DND-41 (cell line): Measurements from ENCODE around the gene TEFM.

Source experiments
- CTCF ChIP-seq: IDR thresholded peaks from 2 replicates; pipeline ENCODE4 v1.5.1; 2012; ENCODE audit warnings: borderline replicate concordance, low read length, moderate library complexity, mild to moderate bottlenecking; ENCODE audit not compliant: poor library complexity, severe bottlenecking; ENCODE audit errors: extremely low read depth
- EZH2 ChIP-seq: IDR thresholded peaks from 3 replicates; pipeline ENCODE4 v1.6.1; 2012; ENCODE audit warnings: borderline replicate concordance, low read depth, mild to moderate bottlenecking, moderate library complexity, low read length, inconsistent platforms; ENCODE audit not compliant: severe bottlenecking

DNA sequence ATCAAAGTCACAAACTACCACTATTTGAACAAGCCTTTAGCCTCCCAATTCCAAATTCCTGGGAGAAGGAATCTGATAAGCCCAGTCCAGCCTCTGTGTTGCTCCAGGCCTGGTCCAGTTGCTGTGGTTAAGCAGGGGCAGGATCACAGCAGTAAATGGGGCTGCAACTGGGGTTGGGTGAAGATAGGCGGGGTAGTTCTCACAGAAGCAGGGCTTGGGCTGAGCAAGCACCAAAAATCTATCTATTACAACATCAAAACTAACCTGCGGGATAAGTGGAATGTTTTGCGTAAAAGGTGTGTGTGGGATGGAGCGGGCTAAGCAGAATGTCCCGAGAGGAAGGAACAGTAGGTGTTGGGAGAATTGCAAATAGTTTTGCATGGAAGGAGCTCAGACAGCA, 41.8 kb upstream of the TEFM start:
- TF ChIP-seq EZH2 (no peak), CTCF (no peak)
